ENCODE data around the gene CFAP54. TPM values are rescaled to one million over a fixed set of nuclear protein-coding genes. Genes with fewer than 3 reads are reported as not detected.

Gene CFAP54
- total and polyA plus RNA-seq, 2 donors (not counting 3 experiments of a cell fraction or from before 2014, with no cell fraction given), result 3.6 to 26.9 TPM

DNA sequence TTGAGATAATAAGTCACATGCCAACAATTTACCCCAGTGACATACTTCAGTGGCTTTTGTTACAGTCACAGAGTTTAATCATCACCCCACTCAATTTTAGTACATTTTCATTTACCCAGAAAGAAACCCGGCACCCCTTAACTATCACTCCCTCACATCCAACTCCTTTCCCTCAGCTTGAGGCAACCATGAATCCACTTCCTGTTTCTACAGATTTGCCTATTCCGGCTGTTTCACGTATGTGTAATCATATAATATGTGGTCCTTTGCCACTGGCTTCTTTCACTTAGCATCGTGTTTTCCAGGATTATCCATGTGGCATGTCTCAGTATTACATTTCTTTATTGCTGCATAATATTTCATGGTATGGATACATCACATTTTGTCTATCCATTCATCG lies 147.5 kb downstream of the CFAP54 start:
- H3K9ac ChIP-seq (replicated peaks; ENCODE audit: extremely low read depth, insufficient read depth, low read length), result no peak overlapping the region
- BruUV-seq (replicated peaks), result no TSS peak
- TF ChIP-seq, protein P1, sequence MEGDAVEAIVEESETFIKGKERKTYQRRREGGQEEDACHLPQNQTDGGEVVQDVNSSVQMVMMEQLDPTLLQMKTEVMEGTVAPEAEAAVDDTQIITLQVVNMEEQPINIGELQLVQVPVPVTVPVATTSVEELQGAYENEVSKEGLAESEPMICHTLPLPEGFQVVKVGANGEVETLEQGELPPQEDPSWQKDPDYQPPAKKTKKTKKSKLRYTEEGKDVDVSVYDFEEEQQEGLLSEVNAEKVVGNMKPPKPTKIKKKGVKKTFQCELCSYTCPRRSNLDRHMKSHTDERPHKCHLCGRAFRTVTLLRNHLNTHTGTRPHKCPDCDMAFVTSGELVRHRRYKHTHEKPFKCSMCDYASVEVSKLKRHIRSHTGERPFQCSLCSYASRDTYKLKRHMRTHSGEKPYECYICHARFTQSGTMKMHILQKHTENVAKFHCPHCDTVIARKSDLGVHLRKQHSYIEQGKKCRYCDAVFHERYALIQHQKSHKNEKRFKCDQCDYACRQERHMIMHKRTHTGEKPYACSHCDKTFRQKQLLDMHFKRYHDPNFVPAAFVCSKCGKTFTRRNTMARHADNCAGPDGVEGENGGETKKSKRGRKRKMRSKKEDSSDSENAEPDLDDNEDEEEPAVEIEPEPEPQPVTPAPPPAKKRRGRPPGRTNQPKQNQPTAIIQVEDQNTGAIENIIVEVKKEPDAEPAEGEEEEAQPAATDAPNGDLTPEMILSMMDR (IDR thresholded peaks at IDR 0.05; ENCODE audit: extremely low read depth in 1 of 2, insufficient read depth in 1 of 2, low read depth in 1 of 2, low read length in 2 of 2), result no peak
- no peak for TF ChIP-seq GATA2 (IDR thresholded peaks at IDR 0.05; ENCODE audit: insufficient read depth, insufficient read length, low read depth, low read length)
- TF ChIP-seq MYC (IDR thresholded peaks at IDR 0.05; ENCODE audit: low read depth, low read length), result no peak
- no peak for TF ChIP-seq POLR2A (IDR thresholded peaks at IDR 0.05; ENCODE audit: low read depth, low read length)
- TF ChIP-seq, protein P2, sequence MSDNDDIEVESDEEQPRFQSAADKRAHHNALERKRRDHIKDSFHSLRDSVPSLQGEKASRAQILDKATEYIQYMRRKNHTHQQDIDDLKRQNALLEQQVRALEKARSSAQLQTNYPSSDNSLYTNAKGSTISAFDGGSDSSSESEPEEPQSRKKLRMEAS (IDR thresholded peaks at IDR 0.05; ENCODE audit: insufficient read depth, insufficient read length), result no peak
- no peak for TF ChIP-seq FOS (IDR thresholded peaks at IDR 0.05; ENCODE audit: borderline replicate concordance, insufficient read depth, low read length)
- TF ChIP-seq EZH2 (IDR thresholded peaks at IDR 0.05; ENCODE audit: borderline replicate concordance, low read depth, low read length, severe bottlenecking), result no peak
- no peak for TF ChIP-seq POLR2AphosphoS5 (IDR thresholded peaks at IDR 0.05; ENCODE audit: insufficient read depth, low read depth, low read length)
- no peak for TF ChIP-seq JUN (IDR thresholded peaks at IDR 0.05; ENCODE audit: borderline replicate concordance, insufficient read depth, insufficient read length, low read depth)
- ChIA-PET POLR2A (no interaction called here), CTCF (no interaction called here)
- no peaks in the 10 kb centered on the region for H3K4me1 ChIP-seq (ENCODE audit: control insufficient read depth, extremely low read depth, insufficient read depth, low read length)
- no peaks in the 10 kb centered on the region for H3K9me3 ChIP-seq (replicated peaks; ENCODE audit: control insufficient read depth, insufficient read depth, low read length)
- intact Hi-C loops (cut with micrococcal nuclease), result no loop called here
- H2AFZ ChIP-seq (ENCODE audit: low read depth, low read length), result no peak overlapping the region
- no peak overlapping the region for H3K27ac ChIP-seq (ENCODE audit: insufficient read depth, low read depth, low read length)
- no peaks in the 10 kb centered on the region for H3K9me1 ChIP-seq (replicated peaks; ENCODE audit: control insufficient read depth, extremely low read depth, insufficient read depth, low read length)
- no peaks in the 10 kb centered on the region for H4K20me1 ChIP-seq (replicated peaks; ENCODE audit: control insufficient read depth, extremely low read depth, insufficient read depth, low read length)
- no peak overlapping the region for H3K4me2 ChIP-seq (ENCODE audit: insufficient read depth, low read length)
- DNase-seq (ENCODE audit: low read depth, low spot score) (no peak), FAIRE-seq (no peak)
- H3K4me3 ChIP-seq (replicated peaks in 1 of 3; ENCODE audit: insufficient read depth in 1 of 3, low read depth in 1 of 3, low read length in 3 of 3), result no peak overlapping the region
- no peaks in the 10 kb centered on the region for H3K79me2 ChIP-seq (ENCODE audit: control insufficient read depth, insufficient read depth, low read length)
- H3K27me3 ChIP-seq (ENCODE audit: control insufficient read depth in 2 of 2, insufficient read depth in 2 of 2, low read length in 2 of 2), result no peaks in the 10 kb centered on the region
- dilution Hi-C loops (cut with MboI; ENCODE audit: extremely low pct_ligation_motif_present, low sequenced_read_pairs), result no loop called here
- peaks cover 0 to 2% of the 10 kb centered on the region in 2 experiments for H3K36me3 ChIP-seq (ENCODE audit: control insufficient read depth in 2 of 2, extremely low read depth in 1 of 2, insufficient read depth in 2 of 2, low read length in 2 of 2)

Data from endothelial cell of umbilical vein (primary cell).